Melanocyte of skin (primary cell): ENCODE results near the gene SMIM10L2A. TPM values are rescaled to one million over a fixed set of nuclear protein-coding genes. Genes with fewer than 3 reads are reported as not detected.

Source experiments
- small RNA-seq, 2 donors: library from RNA; depleted of rRNA; stranded (forward); fragments of <200 nt; gene quantifications; one replicate each; pipeline ENCODE3, GENCODE V24; 2012
- total RNA-seq, 2 donors: library from RNA; depleted of rRNA; stranded (reverse); fragments of >200 nt; gene quantifications; 2 replicates each; pipeline ENCODE4 v1.2.3, GENCODE V29; 2012

SMIM10L2A gene
- total RNA-seq, result under 1 TPM; under 0.01 TPM

GRCh38 chrX:135421932-135422809 is at the start of gene SMIM10L2A:
TSS of gene SMIM10L2A (plus strand) at chrX:135421944. CDS start at chrX:135422132, 188 bp downstream.

Small RNAs within 50 kb of the gene (small RNA-seq; reads per million reads assigned to genes)
- 0 reads per million in 2 donors for gene RNA5SP515

Other genes with a start within 250 kb of the SMIM10L2A start
- gene ETDA, start 169.9 kb upstream of the SMIM10L2A start, total RNA-seq, result not detected
- gene ETDC, start 112.5 kb upstream of the SMIM10L2A start, total RNA-seq, result not detected
- 1 to 10 TPM; 5.7 to 6.2 TPM for gene ZNF75D, start 77.8 kb upstream of the SMIM10L2A start, total RNA-seq
- 1 to 10 TPM; 8.0 to 10.0 TPM for gene ZNF449, start 77.1 kb upstream of the SMIM10L2A start, total RNA-seq
- gene INTS6L, start 98.7 kb downstream of the SMIM10L2A start, total RNA-seq, result 1 to 10 TPM; 2.8 to 3.0 TPM